Common myeloid progenitor, CD34-positive (primary cell): ENCODE data around the gene SNX22.

ENCODE experiments used
- CTCF ChIA-PET: fragments of 350-600 bp; sonication (Branson Sonifier 250); formaldehyde crosslinking; loops from one replicate; lab custom pipeline; 2021; ENCODE audit warnings: antibody characterized with exemption; lab: Charles Lee
- POLR2A ChIA-PET: fragments of 350-600 bp; sonication (Branson Sonifier 250); formaldehyde crosslinking; loops from one replicate; lab custom pipeline; 2021; ENCODE audit warnings: antibody characterized with exemption; lab: Charles Lee
- DNase-seq, 3 donors: peaks; one replicate each; pipeline versions ENCODE4 v3.0.0 to v3.0.0-alpha.2; 2013
- H3K27ac ChIP-seq, 2 experiments: 1 replicate in 1 of 2; 2 replicates in 1 of 2; pipeline ENCODE4 v1.7.0; 2013; ENCODE audit warnings: inconsistent platforms in 2 of 2, low read length in 2 of 2, mild to moderate bottlenecking in 2 of 2, low read depth in 1 of 2, moderate library complexity in 1 of 2; ENCODE audit not compliant: severe bottlenecking in 2 of 2, insufficient read depth in 1 of 2, poor library complexity in 1 of 2
- H3K27me3 ChIP-seq, 5 experiments: replicated peaks in 2 of 5; 1 replicate in 3 of 5; 2 replicates in 2 of 5; pipeline versions ENCODE4 v1.6.1 to v1.7.0; 2013; ENCODE audit warnings: low read length in 4 of 5, mild to moderate bottlenecking in 2 of 5, moderate library complexity in 2 of 5, inconsistent platforms in 1 of 5; ENCODE audit not compliant: insufficient read depth in 5 of 5, control insufficient read depth in 4 of 5
- H3K36me3 ChIP-seq, 4 experiments: 1 replicate in 2 of 4; 2 replicates in 2 of 4; pipeline versions ENCODE4 v1.6.1 to v1.7.0; 2013; ENCODE audit warnings: low read length in 3 of 4, control low read depth in 1 of 4, mild to moderate bottlenecking in 1 of 4; ENCODE audit not compliant: control insufficient read depth in 4 of 4, insufficient read depth in 4 of 4
- H3K4me1 ChIP-seq, 4 experiments: 1 replicate in 3 of 4; 2 replicates in 1 of 4; pipeline versions ENCODE4 v1.6.1 to v1.7.1; 2013; ENCODE audit warnings: low read length in 3 of 4, mild to moderate bottlenecking in 3 of 4, control low read depth in 1 of 4, inconsistent platforms in 1 of 4, moderate library complexity in 1 of 4; ENCODE audit not compliant: control insufficient read depth in 4 of 4, insufficient read depth in 4 of 4; ENCODE audit errors: control extremely low read depth in 1 of 4
- H3K4me3 ChIP-seq, 7 experiments: 1 replicate in 4 of 7; 2 replicates in 3 of 7; pipeline versions ENCODE4 v1.5.1 to v1.7.0; 2013; ENCODE audit warnings: mild to moderate bottlenecking in 7 of 7, low read length in 6 of 7, moderate library complexity in 6 of 7, inconsistent platforms in 2 of 7, low read depth in 2 of 7, control low read depth in 1 of 7; ENCODE audit not compliant: insufficient read depth in 4 of 7, control insufficient read depth in 1 of 7; ENCODE audit errors: extremely low read depth in 1 of 7
- H3K9me3 ChIP-seq, 5 experiments: 1 replicate in 4 of 5; 2 replicates in 1 of 5; pipeline versions ENCODE4 v1.6.1 to v1.7.1; 2013; ENCODE audit warnings: low read length in 4 of 5, mild to moderate bottlenecking in 2 of 5, inconsistent platforms in 1 of 5, low read depth in 1 of 5, moderate library complexity in 1 of 5; ENCODE audit not compliant: control insufficient read depth in 4 of 5, insufficient read depth in 2 of 5; ENCODE audit errors: control extremely low read depth in 1 of 5
- WGBS: methylation state at CpG from one replicate; pipeline ENCODE4 v1.1.5; 2013; ENCODE audit not compliant: insufficient coverage; 5-methylcytosine and 5-hydroxymethylcytosine counted together

The SNX22 gene

DNA sequence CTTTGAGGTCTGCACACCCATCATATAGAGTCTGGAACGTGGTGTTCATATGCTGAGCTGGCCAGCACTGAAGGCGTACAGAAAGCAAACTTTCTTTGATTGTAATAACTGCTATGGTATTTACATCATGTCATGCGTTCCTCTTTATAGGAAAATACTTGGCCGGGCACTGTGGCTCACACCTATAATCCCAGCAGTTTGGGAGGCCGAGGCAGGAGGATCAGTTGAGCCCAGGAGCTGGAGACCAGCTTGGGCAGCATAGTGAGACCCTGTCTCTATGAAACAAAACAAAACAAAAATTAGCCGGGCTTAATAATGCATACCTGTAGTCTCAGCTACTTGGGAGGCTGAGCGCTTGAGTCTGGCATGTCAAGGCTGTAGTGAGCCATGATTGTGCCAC, 3.4 kb upstream of the SNX22 start:
- H3K9me3 ChIP-seq, result no peaks in the 10 kb centered on the region
- DNase-seq, result no peak
- ChIA-PET CTCF (interaction anchor here (0.7 to 0.8 kb wide), 2 partner anchors 22 to 23 kb away, joined by 3 read pairs; no protein-coding TSS in a partner anchor), POLR2A (no interaction called here)
- no peak overlapping the region for H3K27ac ChIP-seq
- H3K36me3 ChIP-seq, result peaks cover 6 to 25% (median 10%) of the 10 kb centered on the region in 4 experiments
- H3K27me3 ChIP-seq, result peaks cover 0 to 27% (median 9%) of the 10 kb centered on the region in 5 experiments
- 97% methylated on average over 5 of the region's 7 CpGs for WGBS
- H3K4me1 ChIP-seq, result peaks cover 0 to 34% (median 20%) of the 10 kb centered on the region in 4 experiments
- no peak overlapping the region for H3K4me3 ChIP-seq

DNA sequence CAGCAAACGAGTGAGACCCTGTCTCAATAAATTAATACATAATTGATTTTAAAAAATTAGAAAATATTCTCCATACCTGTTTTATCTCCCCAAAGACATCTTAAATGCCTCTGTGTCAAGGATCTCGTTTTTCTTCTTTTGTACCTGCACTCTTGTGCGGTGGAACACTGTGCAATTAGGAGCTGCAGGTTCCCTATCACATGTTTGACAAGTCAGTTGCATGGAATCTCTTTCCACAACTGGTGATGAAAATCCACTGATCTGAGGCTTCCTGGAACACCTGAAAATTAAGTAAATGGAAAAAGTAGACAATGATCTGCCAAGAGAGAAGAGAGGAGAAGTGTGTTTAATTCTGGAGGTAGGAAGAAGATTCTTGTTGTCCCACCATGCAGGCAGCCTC, 3.0 kb upstream of the SNX22 start:
- Histone ChIP-seq H3K27ac (no peak overlapping the region), H3K27me3 (peaks cover 0 to 29% (median 9%) of the 10 kb centered on the region in 5 experiments), H3K9me3 (no peaks in the 10 kb centered on the region), H3K36me3 (peaks cover 2 to 21% (median 6%) of the 10 kb centered on the region in 4 experiments), H3K4me3 (no peak overlapping the region), H3K4me1 (peaks cover 0 to 37% (median 22%) of the 10 kb centered on the region in 4 experiments)
- ChIA-PET POLR2A (no interaction called here), CTCF (no interaction called here)
- no peak for DNase-seq
- 90% methylated on average over 2 of the region's 3 CpGs for WGBS

DNA sequence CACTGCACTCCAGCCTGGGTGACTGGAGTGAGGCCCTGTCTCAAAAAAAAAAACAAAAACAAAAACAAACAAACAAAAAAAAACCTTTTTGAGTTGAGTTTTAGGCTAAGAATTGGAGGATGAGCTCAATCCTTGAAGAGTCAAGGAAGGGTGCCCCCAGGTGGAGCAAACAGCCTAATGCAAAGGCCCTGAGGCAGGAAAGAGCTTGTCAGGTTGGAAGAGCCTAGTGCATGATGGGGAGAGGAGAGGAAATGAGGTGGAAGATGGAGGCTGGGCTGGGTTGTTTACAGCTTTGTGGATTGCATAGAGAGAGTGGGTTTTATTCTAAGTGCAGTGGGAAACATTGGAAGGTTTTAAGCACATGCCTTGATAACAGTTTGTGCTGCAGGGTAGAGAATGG, 2.1 kb upstream of the SNX22 start:
- peaks cover 3 to 21% (median 10%) of the 10 kb centered on the region in 4 experiments for H3K36me3 ChIP-seq
- peaks cover 0 to 29% (median 9%) of the 10 kb centered on the region in 5 experiments for H3K27me3 ChIP-seq
- no peak overlapping the region for H3K27ac ChIP-seq
- CTCF ChIA-PET, result interaction anchor here (1.1 to 1.6 kb wide), 3 partner anchors 8 to 48 kb away, joined by 4 read pairs; no protein-coding TSS in a partner anchor
- H3K4me3 ChIP-seq, result no peak overlapping the region
- POLR2A ChIA-PET, result no interaction called here
- DNase-seq, result no peak
- peaks cover 0 to 37% (median 22%) of the 10 kb centered on the region in 4 experiments for H3K4me1 ChIP-seq
- H3K9me3 ChIP-seq, result no peaks in the 10 kb centered on the region

DNA sequence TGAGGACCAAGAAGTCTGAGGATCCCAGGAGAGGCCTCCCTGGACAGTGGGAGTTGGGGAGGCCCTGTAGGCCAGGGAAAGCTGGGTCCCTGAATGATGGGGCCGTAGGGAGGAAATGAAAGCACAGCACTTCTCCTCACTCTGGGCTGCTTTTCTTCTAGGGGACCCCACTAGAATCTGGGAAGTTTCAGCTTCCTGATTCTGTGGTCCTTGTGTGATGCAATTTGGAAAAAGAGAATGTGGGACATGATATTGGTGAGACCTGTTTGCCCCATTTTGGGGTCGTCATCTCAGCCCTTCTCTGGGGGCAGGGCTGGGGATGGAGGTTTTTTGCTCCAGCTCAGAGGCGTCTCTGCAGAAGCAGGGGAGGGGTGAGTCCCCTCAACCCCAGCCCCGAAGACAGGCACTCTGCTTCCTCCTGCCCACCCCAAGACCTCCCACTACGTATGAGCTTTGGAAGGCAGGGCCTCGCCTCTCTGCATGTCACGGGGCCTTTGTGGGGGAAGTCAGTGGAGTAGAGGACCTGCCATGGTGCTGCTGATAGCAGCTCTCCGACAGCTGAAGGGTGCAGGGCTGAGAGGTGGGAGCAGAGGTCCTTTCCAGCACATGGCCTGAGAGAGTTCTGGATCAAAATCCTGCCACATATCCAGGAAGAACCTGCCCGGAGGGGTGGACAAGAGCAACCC, 1.5 kb upstream of the SNX22 start:
- Histone ChIP-seq H3K36me3 (peaks cover 3 to 18% (median 11%) of the 10 kb centered on the region in 4 experiments), H3K4me3 (peak overlapping the region in 1 of 7 experiments; percentile 11), H3K4me1 (peaks cover 0 to 37% (median 22%) of the 10 kb centered on the region in 4 experiments), H3K27me3 (peaks cover 0 to 29% (median 9%) of the 10 kb centered on the region in 5 experiments), H3K27ac (no peak overlapping the region), H3K9me3 (no peaks in the 10 kb centered on the region)
- ChIA-PET CTCF (interaction anchor here (0.9 to 1.6 kb wide), 4 partner anchors 8 to 48 kb away, joined by 4 read pairs; no protein-coding TSS in a partner anchor), POLR2A (no interaction called here)
- 44% methylated on average over 6 of the region's 9 CpGs for WGBS
- peak in 2 of 3 donors; percentile 63 to 81 for DNase-seq

DNA sequence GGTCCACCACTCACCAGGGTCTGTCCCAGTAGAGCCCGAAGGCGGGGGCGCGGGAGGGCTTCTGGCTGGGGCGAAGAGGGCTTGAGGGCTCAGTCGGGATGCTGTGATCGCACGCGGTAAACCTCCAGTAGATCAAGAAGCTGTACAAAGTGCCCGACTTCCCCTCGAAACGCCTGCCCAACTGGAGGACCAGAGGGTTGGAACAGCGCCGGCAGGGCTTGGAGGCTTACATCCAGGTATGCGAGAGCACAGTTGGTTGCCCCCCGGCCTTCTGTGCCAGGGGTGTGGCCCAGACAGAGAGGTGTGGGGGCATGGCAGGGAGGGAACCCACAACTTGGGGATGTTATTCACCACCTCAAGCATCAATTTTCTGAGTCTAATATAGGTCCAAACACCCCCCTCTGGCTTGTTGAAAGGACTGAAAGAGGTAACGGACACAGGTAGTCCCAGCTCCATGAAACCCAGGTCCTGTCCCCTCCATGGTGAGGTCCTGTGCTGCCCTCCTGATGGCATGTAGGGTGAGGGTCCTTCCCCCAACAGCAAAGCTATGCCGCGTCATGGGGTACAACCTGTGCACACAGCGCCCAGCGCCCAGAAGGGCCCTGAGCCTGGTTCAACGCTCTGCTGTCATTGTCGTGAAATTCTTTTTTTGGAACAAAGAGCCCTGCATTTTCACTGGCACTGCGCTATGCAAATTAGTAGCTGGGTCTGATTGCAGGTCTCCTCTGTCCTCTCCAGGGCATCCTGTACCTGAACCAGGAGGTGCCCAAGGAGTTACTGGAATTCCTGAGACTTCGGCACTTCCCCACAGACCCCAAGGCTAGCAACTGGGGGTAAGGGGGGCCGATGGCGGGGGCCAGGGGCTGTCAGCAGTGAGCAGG, 1.2 kb downstream of the SNX22 start:
- ChIA-PET POLR2A (interaction anchor here (0.6 to 2.1 kb wide), 4 partner anchors 10 to 758 kb away, joined by 3 to 15 read pairs (median 5); partner anchors contain the start of genes PPIB and SNX1), CTCF (interaction anchor here (1.1 to 3.2 kb wide), 9 partner anchors 9 to 67 kb away, joined by 3 to 27 read pairs (median 6); partner anchors contain the start of genes CIAO2A and PPIB)
- peak in 2 of 3 donors; percentile 45 to 48 for DNase-seq
- Histone ChIP-seq H3K27ac (no peak overlapping the region), H3K27me3 (peaks cover 0 to 29% (median 9%) of the 10 kb centered on the region in 5 experiments), H3K36me3 (peaks cover 7 to 37% (median 31%) of the 10 kb centered on the region in 4 experiments), H3K4me1 (peaks cover 0 to 37% (median 22%) of the 10 kb centered on the region in 4 experiments), H3K4me3 (peak overlapping the region in 4 of 7 experiments; percentile 39 to 78 (median 68)), H3K9me3 (no peaks in the 10 kb centered on the region)
- WGBS, result 23% methylated on average over 21 of the region's 27 CpGs

DNA sequence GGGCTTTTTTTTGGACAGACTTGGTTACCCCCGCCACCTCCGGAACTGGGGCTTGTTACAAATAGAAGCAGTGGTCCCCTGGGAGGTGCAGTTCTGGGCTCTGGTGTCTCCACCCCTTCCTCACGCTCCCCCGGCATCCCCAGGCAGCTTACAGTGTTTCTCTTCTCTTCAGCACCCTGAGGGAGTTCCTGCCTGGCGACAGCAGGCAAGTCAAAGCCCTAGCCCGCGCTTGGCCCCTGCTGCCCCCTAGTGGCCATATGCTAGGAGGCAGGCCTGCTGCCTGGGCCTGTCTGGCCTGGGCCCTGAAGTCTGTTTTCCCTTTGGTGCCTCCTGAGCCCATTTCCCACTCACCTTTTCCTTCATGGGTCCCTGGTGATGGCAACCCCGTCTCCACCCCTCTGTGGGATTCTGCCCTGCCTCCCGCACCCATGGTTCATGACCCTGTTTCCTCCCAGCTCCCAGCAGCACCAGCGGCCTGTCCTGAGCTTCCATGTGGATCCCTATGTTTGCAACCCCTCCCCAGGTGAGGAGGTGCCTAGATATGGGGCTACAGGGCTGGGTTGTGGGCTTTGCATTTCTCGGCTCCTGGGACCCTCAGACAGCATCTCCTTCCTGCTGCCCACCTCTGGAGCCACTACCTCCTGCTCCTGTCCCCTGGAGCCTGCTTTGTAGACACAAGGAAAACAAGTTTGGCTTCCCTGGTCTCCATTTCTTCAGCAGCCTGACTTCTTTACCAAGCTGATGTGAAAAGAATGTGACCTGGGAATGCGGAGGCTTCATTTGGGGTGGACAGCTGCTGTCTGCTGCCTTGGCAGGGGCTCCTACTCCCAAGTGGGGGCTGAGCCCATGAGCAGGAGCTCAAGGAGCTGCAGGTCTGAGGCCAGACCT, 2.2 kb downstream of the SNX22 start:
- Histone ChIP-seq H3K9me3 (no peaks in the 10 kb centered on the region), H3K27ac (no peak overlapping the region), H3K36me3 (peaks cover 12 to 47% (median 41%) of the 10 kb centered on the region in 4 experiments), H3K4me1 (peaks cover 0 to 37% (median 22%) of the 10 kb centered on the region in 4 experiments), H3K27me3 (peaks cover 0 to 29% (median 9%) of the 10 kb centered on the region in 5 experiments), H3K4me3 (peak overlapping the region in 1 of 7 experiments; percentile 42)
- 30% methylated on average over 12 of the region's 12 CpGs for WGBS
- DNase-seq, result peak; percentile 83 to 92 (median 91)
- CTCF ChIA-PET, result interaction anchor here (1.0 to 3.2 kb wide), 14 partner anchors 9 to 73 kb away, joined by 3 to 27 read pairs (median 4); partner anchors contain the start of genes CIAO2A, PPIB and SNX1
- POLR2A ChIA-PET, result interaction anchor here (1.0 to 2.1 kb wide), 3 partner anchors 9 to 68 kb away, joined by 3 to 15 read pairs (median 6); partner anchors contain the start of genes PPIB and SNX1
